Activated B cell treated with CpG ODN at 0.5 μM for 24 hours (primary cell): ENCODE data around the gene KSR2. TPM values are rescaled to one million over a fixed set of nuclear protein-coding genes. Genes with fewer than 3 reads are reported as not detected.

ENCODE experiments used
- ATAC-seq: fragments of 200-7000 bp; cut with Tn5 transposase; one replicate; pipeline ENCODE4 v1.10.0; 2021; ENCODE audit warnings: low read depth, mild to moderate bottlenecking, moderate library complexity
- CTCF ChIA-PET: fragments of 350-600 bp; sonication (Branson Sonifier 250); formaldehyde crosslinking; loops from one replicate; lab custom pipeline; 2021; ENCODE audit warnings: antibody characterized with exemption; lab: Charles Lee
- POLR2A ChIA-PET: fragments of 350-600 bp; sonication (Branson Sonifier 250); formaldehyde crosslinking; loops from one replicate; lab custom pipeline; 2021; ENCODE audit warnings: antibody characterized with exemption; lab: Charles Lee
- DNase-seq: peaks from one replicate; pipeline ENCODE4 v3.0.0; 2022
- H3K27ac Mint-ChIP-seq: one replicate; pipeline ENCODE4 v1.8.0; 2020; ENCODE audit warnings: mixed read lengths
- H3K27me3 Mint-ChIP-seq: one replicate; pipeline ENCODE4 v1.8.0; 2021; ENCODE audit warnings: mixed read lengths
- H3K36me3 Mint-ChIP-seq: one replicate; pipeline ENCODE4 v1.8.0; 2021; ENCODE audit warnings: low read depth, mixed read lengths
- H3K4me1 Mint-ChIP-seq: one replicate; pipeline ENCODE4 v1.8.0; 2021; ENCODE audit warnings: mixed read lengths
- H3K4me3 Mint-ChIP-seq: one replicate; pipeline ENCODE4 v1.8.0; 2020; ENCODE audit warnings: mild to moderate bottlenecking, mixed read lengths
- H3K9me3 Mint-ChIP-seq: one replicate; pipeline ENCODE4 v1.8.0; 2020; ENCODE audit warnings: mixed read lengths
- intact Hi-C: fragments of 100-400 bp; cut with micrococcal nuclease; formaldehyde crosslinking; loops from one replicate; pipeline ENCODE4 v1.15.1; 2024
- total RNA-seq: library from RNA; stranded (reverse); gene quantifications from 2 replicates; pipeline ENCODE4 v1.2.3, GENCODE V29; 2022
- TF ChIP-seq, protein P1 (sequence below): fragments of 200-600 bp; IDR thresholded peaks from one replicate; pipeline ENCODE4 v1.8.0; 2022; ENCODE audit warnings: antibody characterized with exemption, mild to moderate bottlenecking

Gene KSR2
- total RNA-seq, 1 donor from 2014 or later = not detected

DNA sequence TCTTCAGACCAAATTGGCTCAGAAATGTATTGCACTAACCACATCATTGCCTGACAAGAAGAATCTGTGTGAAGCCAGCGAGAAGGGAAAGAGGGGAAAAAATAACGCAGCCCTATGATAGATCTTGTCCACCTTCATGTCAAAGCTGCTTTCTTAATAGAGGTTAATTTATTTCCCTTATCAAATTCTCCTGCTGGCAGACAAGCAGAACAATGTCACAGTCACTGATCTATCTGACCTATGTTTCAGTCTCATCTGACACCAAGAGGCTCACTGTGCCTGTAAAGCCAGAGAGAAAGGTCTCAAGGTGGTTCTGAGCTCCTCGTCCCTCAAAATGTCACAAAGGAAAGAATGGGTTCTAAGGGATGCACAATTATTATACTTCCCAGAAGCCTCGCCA lies 417.1 kb downstream of the KSR2 start:
- DNase-seq (no peak), ATAC-seq (no peak)
- H3K4me3 Mint-ChIP-seq = no peak overlapping the region
- TF ChIP-seq, protein P1, sequence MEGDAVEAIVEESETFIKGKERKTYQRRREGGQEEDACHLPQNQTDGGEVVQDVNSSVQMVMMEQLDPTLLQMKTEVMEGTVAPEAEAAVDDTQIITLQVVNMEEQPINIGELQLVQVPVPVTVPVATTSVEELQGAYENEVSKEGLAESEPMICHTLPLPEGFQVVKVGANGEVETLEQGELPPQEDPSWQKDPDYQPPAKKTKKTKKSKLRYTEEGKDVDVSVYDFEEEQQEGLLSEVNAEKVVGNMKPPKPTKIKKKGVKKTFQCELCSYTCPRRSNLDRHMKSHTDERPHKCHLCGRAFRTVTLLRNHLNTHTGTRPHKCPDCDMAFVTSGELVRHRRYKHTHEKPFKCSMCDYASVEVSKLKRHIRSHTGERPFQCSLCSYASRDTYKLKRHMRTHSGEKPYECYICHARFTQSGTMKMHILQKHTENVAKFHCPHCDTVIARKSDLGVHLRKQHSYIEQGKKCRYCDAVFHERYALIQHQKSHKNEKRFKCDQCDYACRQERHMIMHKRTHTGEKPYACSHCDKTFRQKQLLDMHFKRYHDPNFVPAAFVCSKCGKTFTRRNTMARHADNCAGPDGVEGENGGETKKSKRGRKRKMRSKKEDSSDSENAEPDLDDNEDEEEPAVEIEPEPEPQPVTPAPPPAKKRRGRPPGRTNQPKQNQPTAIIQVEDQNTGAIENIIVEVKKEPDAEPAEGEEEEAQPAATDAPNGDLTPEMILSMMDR = no peak
- no peaks in the 10 kb centered on the region for H3K36me3 Mint-ChIP-seq
- CTCF ChIA-PET = no interaction called here
- no peaks in the 10 kb centered on the region for H3K4me1 Mint-ChIP-seq
- peaks cover 2% of the 10 kb centered on the region for H3K9me3 Mint-ChIP-seq
- intact Hi-C loops = no loop called here
- POLR2A ChIA-PET = no interaction called here
- no peaks in the 10 kb centered on the region for H3K27me3 Mint-ChIP-seq
- no peak overlapping the region for H3K27ac Mint-ChIP-seq

DNA sequence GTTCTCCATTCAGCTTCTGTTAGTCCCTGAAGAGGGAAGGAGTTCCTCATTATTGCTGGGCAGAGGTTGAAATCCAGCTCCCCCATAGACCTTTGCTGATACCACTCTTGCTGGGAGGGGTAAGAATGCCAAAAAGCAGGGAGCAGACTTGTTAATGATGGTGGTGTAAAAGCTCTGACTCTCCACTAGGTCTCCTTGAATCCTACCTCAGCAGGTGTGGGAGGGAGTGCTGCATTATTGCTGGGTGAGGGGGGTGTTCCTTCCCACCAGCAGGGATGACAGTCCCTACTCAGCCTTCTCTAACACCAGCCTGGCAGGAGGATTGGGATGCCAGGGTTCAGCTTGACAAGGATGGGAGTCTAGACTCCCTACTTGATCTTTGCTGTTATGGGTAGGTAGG lies 421.6 kb downstream of the KSR2 start:
- Mint-ChIP-seq H3K27me3 (no peaks in the 10 kb centered on the region), H3K27ac (no peak overlapping the region), H3K9me3 (peaks cover 10% of the 10 kb centered on the region), H3K36me3 (no peaks in the 10 kb centered on the region), H3K4me1 (no peaks in the 10 kb centered on the region), H3K4me3 (no peak overlapping the region)
- intact Hi-C loops = no loop called here
- POLR2A ChIA-PET = no interaction called here
- no peak for ATAC-seq
- CTCF ChIA-PET = no interaction called here
- TF ChIP-seq, protein P1 = no peak
- no peak for DNase-seq

DNA sequence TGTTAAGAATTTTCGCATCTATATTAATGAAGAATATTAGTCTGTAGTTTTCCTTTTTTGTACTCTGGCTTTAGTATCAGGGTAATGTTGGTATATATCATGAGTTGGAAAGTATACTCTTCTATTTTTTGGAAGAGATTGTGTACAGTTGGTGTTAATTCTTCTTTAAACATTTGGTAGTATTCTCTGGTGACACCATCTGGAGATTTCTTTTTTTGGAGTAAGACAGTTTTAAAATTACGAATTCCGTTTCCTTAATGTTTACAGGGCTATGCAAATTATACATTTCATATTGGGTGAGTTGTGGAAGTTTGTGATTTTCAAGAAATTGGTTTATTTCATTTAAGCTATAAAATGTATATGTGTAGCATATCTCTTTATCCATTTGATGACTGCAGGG lies 423.6 kb downstream of the KSR2 start:
- POLR2A ChIA-PET = no interaction called here
- no peaks in the 10 kb centered on the region for H3K27me3 Mint-ChIP-seq
- peaks cover 10% of the 10 kb centered on the region for H3K9me3 Mint-ChIP-seq
- ATAC-seq (no peak), DNase-seq (no peak)
- CTCF ChIA-PET = no interaction called here
- intact Hi-C loops = no loop called here
- TF ChIP-seq, protein P1 = no peak
- no peak overlapping the region for H3K4me3 Mint-ChIP-seq
- no peaks in the 10 kb centered on the region for H3K36me3 Mint-ChIP-seq
- H3K27ac Mint-ChIP-seq = no peak overlapping the region
- no peaks in the 10 kb centered on the region for H3K4me1 Mint-ChIP-seq

DNA sequence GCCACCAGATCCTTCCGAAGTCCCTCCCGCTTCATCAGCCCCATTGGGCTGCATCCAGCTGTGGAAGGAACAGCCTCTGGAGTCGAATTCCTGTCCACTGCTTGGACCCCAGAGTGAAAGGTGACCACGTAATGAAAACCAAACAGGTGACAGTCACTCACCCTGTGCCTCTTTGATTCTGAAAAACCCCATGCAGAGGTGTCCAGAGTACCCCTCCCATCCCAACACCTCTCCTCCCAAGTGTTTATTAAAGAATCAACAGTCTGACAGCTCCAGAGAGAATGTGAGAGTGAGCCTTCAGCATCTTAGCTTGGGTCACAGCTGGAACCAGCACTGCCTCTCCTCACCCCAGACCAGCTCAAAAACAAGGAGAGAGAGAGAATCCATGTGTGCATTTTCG lies 428.8 kb downstream of the KSR2 start:
- Mint-ChIP-seq H3K9me3 (no peaks in the 10 kb centered on the region), H3K36me3 (no peaks in the 10 kb centered on the region), H3K27me3 (no peaks in the 10 kb centered on the region), H3K4me3 (no peak overlapping the region), H3K27ac (no peak overlapping the region), H3K4me1 (no peaks in the 10 kb centered on the region)
- POLR2A ChIA-PET = no interaction called here
- ATAC-seq = no peak
- TF ChIP-seq, protein P1 = no peak
- intact Hi-C loops = no loop called here
- DNase-seq = no peak
- CTCF ChIA-PET = no interaction called here

DNA sequence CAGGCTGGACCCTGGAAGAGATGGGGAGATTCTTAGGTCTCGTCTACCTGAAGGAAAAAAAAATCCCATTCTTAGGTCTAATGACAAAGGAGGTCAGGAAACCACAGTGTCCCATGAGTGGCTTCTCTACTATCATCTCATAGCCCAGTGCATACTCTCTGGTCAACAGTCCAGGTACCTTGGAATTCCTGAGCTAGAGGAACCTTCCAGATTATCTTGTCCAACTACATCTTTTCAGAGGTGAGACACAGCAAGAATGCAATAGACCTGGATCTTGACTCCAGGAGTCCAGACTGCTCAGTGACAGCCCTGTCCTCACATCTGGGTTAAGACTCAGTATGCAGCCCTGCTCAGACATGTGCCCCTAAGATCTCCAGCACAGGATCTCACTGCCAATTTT lies 429.9 kb downstream of the KSR2 start:
- Mint-ChIP-seq H3K4me3 (no peak overlapping the region), H3K36me3 (no peaks in the 10 kb centered on the region), H3K27me3 (no peaks in the 10 kb centered on the region), H3K9me3 (no peaks in the 10 kb centered on the region), H3K27ac (no peak overlapping the region), H3K4me1 (no peaks in the 10 kb centered on the region)
- ATAC-seq (no peak), DNase-seq (no peak)
- ChIA-PET POLR2A (no interaction called here), CTCF (no interaction called here)
- intact Hi-C loops = no loop called here
- TF ChIP-seq, protein P1 = no peak
